IMR-90 (cell line): ENCODE data around the gene GRID2IP. TPM values are rescaled to one million over a fixed set of nuclear protein-coding genes. Genes with fewer than 3 reads are reported as not detected.
A peak's percentile ranks its signal among the peaks of the same experiment; 100 is the strongest.

ENCODE experiments used
- ATAC-seq: fragments of 200-7000 bp; cut with Tn5 transposase; 2 replicates; pipeline ENCODE4 v1.9.1; 2020; ENCODE audit warnings: low read depth, mild to moderate bottlenecking, moderate library complexity
- BruUV-seq: library from RNA; stranded (reverse); fragments of 400-500 nt; replicated peaks from 2 replicates; lab custom pipeline; 2021; lab: Mats Ljungman, UMichigan
- CTCF ChIA-PET: fragments of 300-600 bp; formaldehyde crosslinking; extraction: SDS; loops from one replicate; lab custom pipeline; 2021; ENCODE audit warnings: antibody characterized with exemption; lab: Yijun Ruan, JAX
- POLR2A ChIA-PET: fragments of 300-600 bp; sonication (Branson Sonifier 250); formaldehyde crosslinking; loops from one replicate; lab custom pipeline; 2022; ENCODE audit warnings: antibody characterized with exemption; ENCODE audit not compliant: unreplicated experiment; lab: Charles Lee
- DNase-seq: peaks from one replicate; pipeline ENCODE4 v3.0.0; 2013
- H2AFZ ChIP-seq: replicated peaks from 2 replicates; pipeline ENCODE3; 2013; ENCODE audit warnings: low read length, mild to moderate bottlenecking; ENCODE audit not compliant: poor library complexity
- H2AK5ac ChIP-seq: 2 replicates; pipeline ENCODE4 v1.6.1; 2013; ENCODE audit warnings: low read depth, low read length, inconsistent platforms
- H2AK9ac ChIP-seq: replicated peaks from 2 replicates; pipeline ENCODE3; 2013; ENCODE audit warnings: mild to moderate bottlenecking, low read depth, low read length, moderate library complexity; ENCODE audit not compliant: poor library complexity
- H2BK120ac ChIP-seq: 2 replicates; pipeline ENCODE4 v1.6.1; 2013; ENCODE audit warnings: low read depth, low read length, inconsistent platforms
- H2BK15ac ChIP-seq: 3 replicates; pipeline ENCODE4 v1.6.1; 2013; ENCODE audit warnings: low read depth, low read length, inconsistent platforms
- H2BK20ac ChIP-seq: 2 replicates; pipeline ENCODE4 v1.6.1; 2013; ENCODE audit warnings: low read depth, mild to moderate bottlenecking, inconsistent platforms, low read length, moderate library complexity
- H2BK5ac ChIP-seq: 2 replicates; pipeline ENCODE4 v1.6.1; 2013; ENCODE audit warnings: mild to moderate bottlenecking, low read depth, low read length, inconsistent platforms; ENCODE audit not compliant: poor library complexity, severe bottlenecking
- H3K14ac ChIP-seq: replicated peaks from 2 replicates; pipeline ENCODE4 v1.6.1; 2013; ENCODE audit warnings: low read depth, low read length, inconsistent platforms
- H3K18ac ChIP-seq: 2 replicates; pipeline ENCODE4 v1.6.1; 2013; ENCODE audit warnings: low read depth, low read length, control low read depth
- H3K23ac ChIP-seq: 2 replicates; pipeline ENCODE4 v1.6.1; 2013; ENCODE audit warnings: low read depth, low read length, inconsistent platforms
- H3K27ac ChIP-seq: 2 replicates; pipeline ENCODE4 v1.5.1; 2013; ENCODE audit warnings: mild to moderate bottlenecking, control low read depth, low read length; ENCODE audit not compliant: insufficient read depth
- H3K27me3 ChIP-seq: 2 replicates; pipeline ENCODE4 v1.6.1; 2013; ENCODE audit warnings: low read length; ENCODE audit not compliant: control insufficient read depth, insufficient read depth
- H3K36me3 ChIP-seq: 2 replicates; pipeline ENCODE4 v1.6.1; 2013; ENCODE audit warnings: low read length, mixed read lengths; ENCODE audit not compliant: control insufficient read depth, insufficient read depth
- H3K4ac ChIP-seq: 2 replicates; pipeline ENCODE4 v1.6.1; 2013; ENCODE audit warnings: low read depth, low read length, inconsistent platforms
- H3K4me1 ChIP-seq: 2 replicates; pipeline ENCODE4 v1.6.1; 2013; ENCODE audit warnings: low read length, mixed read lengths; ENCODE audit not compliant: control insufficient read depth, insufficient read depth
- H3K4me2 ChIP-seq: 2 replicates; pipeline ENCODE4 v1.6.1; 2013; ENCODE audit warnings: low read depth, mild to moderate bottlenecking, control low read depth, low read length, moderate library complexity
- H3K4me3 ChIP-seq: 2 replicates; pipeline ENCODE4 v1.5.1; 2013; ENCODE audit warnings: low read depth, mild to moderate bottlenecking, control low read depth, low read length, moderate library complexity; ENCODE audit not compliant: insufficient read depth
- H3K56ac ChIP-seq: 2 replicates; pipeline ENCODE4 v1.6.1; 2013; ENCODE audit warnings: low read length, inconsistent platforms; ENCODE audit not compliant: insufficient read depth; ENCODE audit errors: extremely low read depth
- H3K79me1 ChIP-seq, 2 experiments: 2 replicates each; pipeline ENCODE4 v1.6.1; 2013; ENCODE audit warnings: low read length in 2 of 2, inconsistent platforms in 1 of 2, low read depth in 1 of 2
- H3K9ac ChIP-seq: 2 replicates; pipeline ENCODE4 v1.6.1; 2013; ENCODE audit warnings: low read depth, low read length, control low read depth
- H3K9me1 ChIP-seq: 2 replicates; pipeline ENCODE4 v1.6.1; 2013; ENCODE audit warnings: low read length, inconsistent platforms; ENCODE audit not compliant: insufficient read depth
- H3K9me3 ChIP-seq: 2 replicates; pipeline ENCODE4 v1.6.1; 2013; ENCODE audit warnings: low read length; ENCODE audit not compliant: control insufficient read depth, insufficient read depth
- H4K20me1 ChIP-seq: 2 replicates; pipeline ENCODE4 v1.6.1; 2013; ENCODE audit warnings: low read length, inconsistent platforms; ENCODE audit not compliant: insufficient read depth
- H4K5ac ChIP-seq: 2 replicates; pipeline ENCODE4 v1.6.1; 2013; ENCODE audit warnings: mild to moderate bottlenecking, low read depth, low read length, control low read depth
- H4K8ac ChIP-seq, 2 experiments: 2 replicates each; pipeline ENCODE4 v1.6.1; 2013; ENCODE audit warnings: low read depth in 2 of 2, low read length in 2 of 2, control low read depth in 1 of 2, inconsistent platforms in 1 of 2
- H4K91ac ChIP-seq: 2 replicates; pipeline ENCODE4 v1.6.1; 2013; ENCODE audit warnings: low read depth, low read length, inconsistent platforms; ENCODE audit not compliant: insufficient read depth
- CEBPB ChIP-seq: IDR thresholded peaks from 2 replicates; pipeline ENCODE4 v1.6.1; 2012; ENCODE audit warnings: low read depth, low read length, improper control_type of control experiment
- RCOR1 ChIP-seq: IDR thresholded peaks from 2 replicates; pipeline ENCODE4 v1.6.1; 2012; ENCODE audit warnings: mild to moderate bottlenecking, low read length, improper control_type of control experiment; ENCODE audit not compliant: insufficient replicate concordance
- WGBS, 2 experiments: methylation state at CpG; one replicate each; pipeline versions ENCODE4 v1.1.5 to v1.1.7; 2013; ENCODE audit warnings: missing lambda C conversion rate in 2 of 2; ENCODE audit not compliant: insufficient read length in 1 of 2; ENCODE audit errors: extremely low coverage in 2 of 2; 5-methylcytosine and 5-hydroxymethylcytosine counted together
- dilution Hi-C: fragments of 300-500 bp; cut with HindIII; formaldehyde crosslinking; loops from one replicate; pipeline ENCODE4 v1.14.3; 2018; ENCODE audit warnings: low sequenced_read_pairs; ENCODE audit not compliant: unreplicated experiment
- in situ Hi-C: fragments of 300-500 bp; cut with MboI; formaldehyde crosslinking; loops from 3 replicates; pipeline ENCODE4 v1.14.3; 2019; ENCODE audit warnings: low sequenced_read_pairs, inconsistent platforms, mixed read lengths
- intact Hi-C: fragments of 100-400 bp; cut with micrococcal nuclease; formaldehyde crosslinking; loops from 2 replicates; pipeline ENCODE4 v1.10.0; 2022
- polyA plus RNA-seq, 3 experiments: library from polyadenylated mRNA; depleted of rRNA; stranded (reverse); fragments of >200 nt; gene quantifications; 2 replicates each; pipeline ENCODE4 v1.2.3, GENCODE V29; 2012; ENCODE audit warnings: low replicate concordance in 1 of 3
- total RNA-seq: library from RNA; depleted of rRNA; stranded (reverse); fragments of >200 nt; gene quantifications from 2 replicates; pipeline ENCODE4 v1.2.3, GENCODE V29; 2012

Gene GRID2IP
- total and polyA plus RNA-seq, 2 of the 4 experiments (the other 2 are of a cell fraction), result not detected

DNA sequence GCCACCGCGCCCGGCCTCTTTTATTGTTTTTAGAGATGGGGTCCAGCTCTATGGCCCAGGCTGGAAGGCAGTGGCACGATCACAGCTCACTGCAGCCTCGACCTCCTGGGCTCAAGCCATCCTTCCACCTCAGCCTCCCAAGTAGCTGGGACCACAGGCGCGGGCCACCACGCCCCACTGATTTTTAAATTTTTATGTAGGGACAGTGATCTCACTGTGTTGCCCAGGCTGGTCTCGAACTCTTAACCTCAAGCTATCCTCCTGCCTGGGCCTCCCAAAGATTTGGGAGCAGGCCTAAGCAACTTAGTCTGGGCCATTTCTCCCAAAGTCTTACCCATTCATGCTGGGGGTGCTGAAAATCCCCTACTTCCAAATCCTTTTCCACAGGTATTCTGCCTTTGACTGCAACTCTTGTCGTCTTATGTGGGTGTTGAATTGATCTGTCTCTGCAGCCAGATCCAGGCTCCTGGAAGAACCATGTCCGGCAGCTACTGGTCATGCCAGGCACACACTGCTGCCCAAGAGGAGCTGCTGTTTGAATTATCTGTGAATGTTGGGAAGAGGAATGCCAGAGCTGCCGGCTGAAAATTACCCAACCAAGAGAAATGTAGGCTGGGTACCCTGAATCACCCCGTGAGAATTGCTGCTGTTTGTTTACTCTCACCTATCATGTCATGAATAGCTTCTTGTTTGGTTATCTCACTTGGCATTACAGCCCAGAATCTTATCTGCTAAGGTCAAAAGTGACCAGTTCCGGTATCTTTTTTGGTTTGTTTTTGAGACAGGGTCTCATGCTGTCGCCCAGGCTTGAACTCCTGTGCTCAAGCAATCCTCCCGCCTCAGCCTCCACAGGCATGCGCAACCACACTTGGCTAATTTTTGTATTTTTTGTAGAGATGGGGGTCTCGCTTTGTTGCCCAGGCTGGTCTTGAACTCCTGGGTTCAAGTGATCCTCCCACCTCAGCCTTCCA, 27.1 kb upstream of the GRID2IP start:
- intact Hi-C loops (no loop called here), dilution Hi-C loops (no loop called here), in situ Hi-C loops (no loop called here)
- H3K18ac ChIP-seq, result no peak overlapping the region
- H3K4me2 ChIP-seq, result no peak overlapping the region; the same call in 1 of the 2 replicates
- no peak overlapping the region; the same call in 1 of the 2 replicates for H3K4me3 ChIP-seq
- H4K5ac ChIP-seq, result no peak overlapping the region
- no peak for ATAC-seq
- no peak overlapping the region for H2BK5ac ChIP-seq
- H3K4me1 ChIP-seq, result peaks cover 6% of the 10 kb centered on the region
- H4K91ac ChIP-seq, result no peak overlapping the region
- H3K9ac ChIP-seq, result no peak overlapping the region
- H2BK15ac ChIP-seq, result no peak overlapping the region
- H3K27ac ChIP-seq, result no peak overlapping the region; the same call in 1 of the 2 replicates
- peak overlapping the region; percentile 19 for H2AK9ac ChIP-seq
- H3K14ac ChIP-seq, result no peak overlapping the region
- no peak overlapping the region for H3K56ac ChIP-seq
- no peak overlapping the region for H2AFZ ChIP-seq
- no peaks in the 10 kb centered on the region for H4K20me1 ChIP-seq
- no peak overlapping the region for H3K23ac ChIP-seq
- H4K8ac ChIP-seq, result peak overlapping the region; percentile 14 to 94; a peak in 2 of 4 replicates
- peaks cover 4% of the 10 kb centered on the region for H3K9me1 ChIP-seq
- H3K36me3 ChIP-seq, result peaks cover 21% of the 10 kb centered on the region
- peaks cover 0 to 19% of the 10 kb centered on the region in 2 experiments; a peak in 3 of 4 replicates for H3K79me1 ChIP-seq
- no peak overlapping the region for H2AK5ac ChIP-seq
- TSS peak; percentile 66 for BruUV-seq
- H3K4ac ChIP-seq, result no peak overlapping the region
- no peak for TF ChIP-seq RCOR1
- peak; percentile 48; the same call in 1 of the 2 replicates for TF ChIP-seq CEBPB
- WGBS, 2 experiments, result 73% methylated on average over 3 of the region's 18 CpGs; no CpG with 5 or more reads in 1 of the 2 experiments
- DNase-seq, result peak; percentile 29
- H3K9me3 ChIP-seq, result no peaks in the 10 kb centered on the region
- no peak overlapping the region for H2BK120ac ChIP-seq
- no peaks in the 10 kb centered on the region for H3K27me3 ChIP-seq
- ChIA-PET POLR2A (interaction anchor here (0.6 kb wide), 1 partner anchor 15 kb away, joined by 21 read pairs; no protein-coding TSS in a partner anchor), CTCF (interaction anchor here (0.6 to 1.9 kb wide), 2 partner anchors 11 to 69 kb away, joined by 3 to 10 read pairs; partner anchors contain the start of gene INTS15)
- H2BK20ac ChIP-seq, result no peak overlapping the region
